HG03196 (cell line): ENCODE measurements around the gene TUBA4B.
"Not testable (repeated sequence)": the region's sequence is repeated elsewhere in the genome, so short reads cannot be mapped to it uniquely, and the experiment has no call there.

Experiments
- ATAC-seq: cut with Tn5 transposase; IDR thresholded peaks from one replicate; pipeline ENCODE4 v1.9.1; 2021; ENCODE audit not compliant: unreplicated experiment

TUBA4B gene

DNA sequence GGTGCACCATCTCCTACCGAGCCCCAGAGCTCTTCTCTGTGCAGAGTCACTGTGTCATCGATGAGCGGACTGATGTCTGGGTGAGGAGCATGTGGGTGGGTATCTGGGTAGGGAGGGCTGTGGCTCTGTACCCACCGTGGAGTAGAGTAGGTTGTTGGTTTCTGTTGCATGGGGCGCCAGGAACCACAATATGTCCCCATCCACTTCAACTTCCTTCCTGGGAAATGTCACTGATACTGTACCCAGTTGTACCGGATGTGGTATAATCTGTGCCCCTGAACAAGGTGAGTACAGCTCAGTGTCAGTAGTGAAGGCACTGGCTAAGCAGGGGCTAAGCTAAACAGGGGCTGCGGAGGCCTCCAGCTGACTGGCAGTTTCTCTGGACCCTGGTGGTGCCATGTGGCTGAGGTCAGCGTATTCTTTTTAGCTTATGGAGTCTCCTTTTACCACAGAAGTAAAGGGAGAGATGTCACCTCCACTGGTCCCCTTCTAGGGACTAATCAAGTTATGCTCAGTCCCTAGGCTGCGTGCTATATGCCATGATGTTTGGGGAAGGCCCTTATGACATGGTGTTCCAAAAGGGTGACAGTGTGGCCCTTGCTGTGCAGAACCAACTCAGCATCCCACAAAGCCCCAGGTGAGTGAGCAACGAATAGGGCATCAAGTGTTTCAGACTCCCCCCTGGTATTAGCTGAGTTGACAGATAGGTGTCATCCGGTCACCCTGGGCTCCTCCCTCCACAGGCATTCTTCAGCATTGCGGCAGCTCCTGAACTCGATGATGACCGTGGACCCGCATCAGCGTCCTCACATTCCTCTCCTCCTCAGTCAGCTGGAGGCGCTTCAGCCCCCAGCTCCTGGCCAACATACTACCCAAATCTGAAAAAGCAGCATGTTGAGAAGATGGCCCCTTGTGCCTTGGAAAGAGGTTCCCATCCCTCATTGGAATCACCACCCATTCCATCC is 5.1 kb upstream of the TUBA4B start:
- ATAC-seq, result no peak

DNA sequence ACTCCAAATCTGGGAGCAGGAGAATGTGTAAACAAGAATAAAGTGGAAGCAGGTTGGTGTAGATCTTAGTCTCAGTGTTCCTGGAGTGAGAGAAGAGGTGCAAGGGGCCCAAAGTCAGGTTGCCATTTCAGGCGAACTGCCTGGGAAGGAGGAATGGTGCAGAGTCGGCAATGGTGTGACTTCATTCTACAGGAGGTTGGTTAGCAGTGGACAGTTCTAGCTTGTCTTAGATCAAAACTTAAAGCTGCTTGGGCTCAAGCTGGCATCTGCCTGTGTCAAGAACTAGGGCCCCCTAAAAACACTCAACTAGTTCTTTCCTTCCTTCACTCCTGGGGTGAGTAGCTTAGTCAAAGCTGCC is 4.2 kb upstream of the TUBA4B start:
- ATAC-seq, result no peak

DNA sequence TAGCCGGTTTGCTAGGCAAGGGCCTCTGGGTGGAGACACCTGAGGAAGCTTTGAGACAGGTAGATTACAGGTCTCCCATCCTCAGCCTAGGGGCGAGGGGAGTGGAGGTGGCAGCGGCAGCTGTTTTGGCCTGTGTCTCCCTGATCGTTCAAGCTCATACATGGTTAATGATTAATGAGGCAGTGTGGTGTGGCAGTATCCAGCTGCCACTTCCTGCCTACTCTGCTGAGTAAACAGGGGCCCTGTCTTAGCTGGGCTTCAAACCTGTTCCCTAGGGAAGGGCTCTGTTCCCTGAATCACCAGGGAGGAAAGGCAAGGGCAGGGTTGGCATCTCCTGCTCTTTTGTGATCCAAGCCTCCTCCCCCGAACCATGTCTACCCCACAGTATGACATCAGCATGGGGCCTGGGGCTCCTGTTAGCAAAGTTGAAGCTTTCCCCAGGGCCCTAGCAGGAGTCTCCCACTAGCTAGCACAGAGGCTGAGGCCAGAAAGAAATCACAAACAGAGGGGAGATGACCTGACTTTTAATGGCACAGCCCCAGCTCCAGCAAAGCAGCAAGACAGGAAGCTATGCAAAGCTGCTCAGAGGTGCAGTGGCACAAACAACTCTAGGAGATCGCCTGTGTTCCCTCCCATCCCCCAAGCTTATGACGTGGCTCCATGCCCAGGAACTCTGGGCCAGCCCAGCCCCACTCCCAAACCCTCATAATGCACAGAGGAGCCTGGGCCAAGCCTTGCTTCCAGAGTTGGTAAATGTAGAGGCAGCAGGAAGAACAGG is 3.7 kb upstream of the TUBA4B start:
- peak; percentile 41 for ATAC-seq

DNA sequence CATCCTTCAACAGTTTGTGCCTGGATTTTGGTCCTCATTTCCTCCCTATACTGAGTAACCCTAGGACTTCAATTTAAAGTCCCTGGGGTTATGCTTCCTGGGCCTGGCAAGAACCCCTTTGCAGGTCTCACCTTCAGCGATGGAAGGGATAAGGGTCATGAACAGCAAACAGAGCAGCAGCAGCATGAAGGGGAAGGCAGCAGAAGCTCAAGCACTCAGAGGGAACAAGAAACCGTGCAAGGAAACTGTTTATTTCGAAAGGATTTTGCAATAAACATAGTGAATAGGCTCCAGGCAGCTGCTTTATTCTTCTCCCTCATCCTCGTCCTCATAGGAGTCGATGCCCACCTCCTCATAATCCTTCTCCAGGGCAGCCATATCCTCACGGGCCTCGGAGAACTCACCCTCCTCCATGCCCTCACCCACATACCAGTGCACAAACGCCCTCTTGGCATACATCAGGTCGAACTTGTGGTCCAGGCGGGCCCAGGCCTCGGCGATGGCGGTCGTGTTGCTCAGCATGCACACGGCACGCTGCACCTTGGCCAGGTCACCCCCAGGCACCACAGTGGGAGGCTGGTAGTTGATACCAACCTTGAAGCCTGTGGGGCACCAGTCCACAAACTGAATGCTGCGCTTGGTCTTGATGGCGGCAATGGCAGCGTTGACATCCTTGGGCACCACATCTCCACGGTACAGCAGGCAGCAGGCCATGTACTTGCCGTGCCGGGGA is 2.8 kb upstream of the TUBA4B start:
- no peak for ATAC-seq

DNA sequence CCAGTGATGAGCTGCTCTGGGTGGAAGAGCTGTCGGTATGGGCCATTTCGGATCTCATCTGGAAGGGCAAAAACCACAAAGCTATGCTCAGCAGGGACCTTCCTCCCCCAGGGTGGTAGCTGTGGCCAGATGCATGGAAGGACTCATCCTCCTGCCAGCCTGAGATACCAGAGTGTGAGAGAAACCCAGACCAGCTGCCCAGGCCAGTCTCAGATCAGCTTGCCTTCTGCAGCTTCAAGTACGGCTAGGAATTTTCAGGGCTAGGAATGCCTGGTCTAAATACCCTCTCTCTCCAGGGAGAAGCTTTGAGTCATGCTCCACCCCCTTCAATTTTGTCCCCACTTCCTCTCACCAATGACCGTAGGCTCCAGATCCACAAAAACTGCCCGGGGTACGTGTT is 1.4 kb upstream of the TUBA4B start:
- no peak for ATAC-seq

DNA sequence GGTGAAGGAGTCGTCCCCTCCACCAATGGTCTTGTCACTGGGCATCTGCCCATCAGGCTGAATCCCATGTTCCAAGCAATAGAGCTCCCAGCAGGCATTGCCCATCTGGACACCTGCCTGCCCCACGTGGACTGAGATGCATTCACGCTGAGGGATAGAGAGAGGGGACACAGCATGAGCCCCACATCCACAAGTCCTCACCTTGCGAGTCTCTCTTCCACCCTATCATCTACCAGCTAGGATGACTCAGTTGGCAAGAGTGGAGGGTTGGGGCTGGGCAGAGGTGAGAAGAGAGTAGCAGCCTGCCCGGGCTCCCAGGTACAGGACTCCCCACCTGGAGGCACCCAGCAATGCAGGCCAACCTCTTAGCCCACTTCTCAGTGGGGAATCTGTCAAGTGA is 959 bp upstream of the TUBA4B start:
- no peak for ATAC-seq

DNA sequence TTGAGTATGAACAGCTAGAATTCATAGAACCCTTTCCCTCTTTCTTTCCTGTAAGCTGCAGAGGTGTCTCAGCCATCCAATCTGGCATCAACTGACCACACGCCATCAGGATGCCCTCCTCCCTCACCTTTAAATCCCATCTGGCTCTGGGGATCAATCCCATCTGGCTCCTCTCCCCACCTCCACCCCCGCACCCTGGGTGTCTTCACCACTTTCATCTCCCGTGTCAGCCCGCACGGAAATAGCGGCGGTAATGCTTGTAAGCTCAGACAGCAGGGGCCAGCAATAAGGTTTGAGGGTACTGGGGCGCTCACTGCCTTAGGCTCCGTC is 508 bp upstream of the TUBA4B start:
- no peak for ATAC-seq

DNA sequence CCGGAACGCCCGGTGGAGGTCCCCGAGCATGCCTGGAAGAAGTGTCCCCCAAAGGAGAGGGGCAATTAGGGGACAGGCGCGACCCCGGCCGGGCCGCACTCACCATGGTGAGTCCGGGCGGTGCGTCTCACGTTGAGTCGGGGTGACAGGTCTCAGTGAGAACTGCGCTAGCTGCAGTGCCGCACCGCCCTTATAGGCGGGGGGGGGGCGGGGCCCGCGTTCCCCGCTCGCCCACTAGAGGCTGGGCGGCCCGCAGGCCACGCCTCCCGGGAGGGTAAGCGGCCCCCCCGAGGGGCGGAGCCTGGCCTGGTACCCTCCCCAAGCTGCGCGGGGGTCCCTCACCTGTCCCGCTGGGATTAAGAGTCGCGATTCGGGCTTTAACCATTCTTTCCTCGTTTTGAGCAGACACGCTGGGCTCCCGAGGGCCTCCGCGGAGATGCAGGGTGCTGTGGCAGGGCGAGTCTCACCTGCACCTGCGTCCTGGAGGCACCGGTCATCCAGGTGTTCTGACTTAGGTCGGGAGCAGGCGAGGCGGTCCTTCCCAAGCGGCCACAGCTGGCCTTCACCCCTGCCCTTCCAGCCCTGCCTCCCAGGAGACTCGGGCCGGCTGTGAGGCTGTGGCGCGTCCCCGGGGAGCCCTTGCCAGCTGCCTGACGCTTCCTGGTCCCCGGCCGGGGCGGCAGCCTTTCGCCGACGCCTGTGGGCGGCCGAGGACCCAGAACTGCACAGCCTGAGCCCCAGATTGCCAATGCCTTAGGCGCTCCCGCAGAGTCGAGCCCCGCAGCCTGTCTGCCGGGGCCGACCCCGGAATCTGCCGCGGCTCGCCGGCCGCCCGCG is 928 bp downstream of the TUBA4B start, which contains the start of gene TUBA4A:
Gene TUBA4A, minus strand, starts transcription at position 166 of the 837 bp plus-strand sequence. Its CDS starts 60 bp downstream, at position 106.
- peak; percentile 36 for ATAC-seq

DNA sequence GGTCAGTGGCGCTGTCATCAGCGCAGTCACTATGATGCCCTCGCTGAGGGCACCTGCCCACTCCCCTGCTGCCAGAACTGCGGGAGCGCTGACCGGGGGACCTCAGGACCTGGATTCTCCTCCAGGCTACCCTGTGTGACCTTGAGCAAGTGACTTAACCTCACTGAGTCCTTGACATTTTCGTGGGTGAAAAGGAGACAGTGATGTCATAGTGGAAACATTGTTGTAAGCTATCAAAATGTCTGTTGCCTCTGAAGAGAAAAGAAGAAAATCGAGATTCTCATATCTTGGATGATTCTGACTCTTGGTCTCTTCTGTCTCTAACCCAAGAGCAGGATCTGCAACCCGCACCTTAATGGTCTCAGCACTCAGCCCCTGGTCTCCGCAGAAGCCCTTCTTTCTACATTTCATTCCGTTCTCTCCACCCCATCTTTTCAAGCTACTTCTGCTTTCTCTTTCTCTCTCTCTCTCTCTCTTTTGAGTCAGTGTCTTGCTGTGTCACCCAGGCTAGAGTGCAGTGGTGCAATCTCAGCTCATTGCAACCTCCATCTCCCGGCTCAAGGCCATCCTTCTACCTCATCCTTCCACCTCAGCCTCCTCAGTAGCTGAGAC is 1.7 kb downstream of the TUBA4B start:
- ATAC-seq, result peak; percentile 17

DNA sequence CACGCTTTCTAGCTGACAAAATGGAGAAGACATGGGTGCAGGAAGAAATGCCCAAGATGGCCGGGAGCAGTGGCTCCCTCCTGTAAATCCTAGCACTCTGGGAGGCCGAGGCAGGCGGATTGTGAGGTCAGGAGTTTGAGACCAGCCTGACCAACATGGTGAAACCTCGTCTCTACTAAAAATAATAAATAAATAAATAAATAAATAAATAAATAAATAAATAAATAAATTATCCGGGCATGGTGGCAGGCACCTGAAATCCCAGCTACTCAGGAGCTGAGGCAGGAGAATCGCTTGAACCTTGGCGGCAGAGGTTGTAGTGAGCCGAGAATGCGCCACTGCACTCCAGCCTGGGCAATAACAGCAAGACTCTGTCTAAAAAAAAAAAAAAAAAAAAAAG is 5.9 kb downstream of the TUBA4B start:
- ATAC-seq, result not testable (repeated sequence)

DNA sequence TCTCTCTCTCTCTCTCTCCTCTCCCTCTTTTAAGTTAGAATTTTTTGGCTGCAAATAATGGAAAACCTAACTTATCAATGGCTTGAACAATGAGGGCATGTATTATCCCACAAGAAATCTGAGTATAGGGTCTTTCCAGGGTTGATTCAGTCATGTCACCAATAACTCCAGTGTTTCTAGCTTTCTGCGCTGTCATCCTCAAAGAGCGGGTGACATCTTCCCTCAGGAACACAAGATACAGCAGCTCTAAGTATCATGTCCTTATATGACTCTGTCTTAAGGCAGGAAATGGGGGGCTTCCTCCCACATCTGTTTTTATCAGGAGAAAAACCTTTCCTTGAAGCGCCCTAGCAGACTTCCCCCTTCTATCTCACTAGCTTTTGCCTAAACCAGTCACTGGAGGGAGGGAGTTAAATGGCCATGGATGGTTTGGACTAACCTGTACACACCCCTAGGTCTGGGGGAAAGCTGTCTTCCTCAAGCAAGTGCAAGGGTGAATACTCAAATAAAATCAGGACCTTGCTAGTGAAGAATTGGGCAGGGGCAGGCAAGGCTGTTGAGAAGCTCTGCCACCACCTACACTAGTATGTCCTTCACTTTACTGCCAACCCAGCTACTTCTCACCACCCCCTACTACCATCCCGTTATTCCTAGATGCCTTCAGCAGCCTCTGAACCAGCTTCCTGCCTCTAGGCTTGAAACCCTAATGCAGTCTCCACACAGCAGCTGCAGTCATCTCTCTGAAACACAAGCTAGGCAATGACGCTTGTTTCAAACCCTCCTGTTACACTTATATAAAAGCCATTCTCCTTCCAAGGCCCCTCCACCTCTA is 8.2 kb downstream of the TUBA4B start:
- no peak for ATAC-seq

DNA sequence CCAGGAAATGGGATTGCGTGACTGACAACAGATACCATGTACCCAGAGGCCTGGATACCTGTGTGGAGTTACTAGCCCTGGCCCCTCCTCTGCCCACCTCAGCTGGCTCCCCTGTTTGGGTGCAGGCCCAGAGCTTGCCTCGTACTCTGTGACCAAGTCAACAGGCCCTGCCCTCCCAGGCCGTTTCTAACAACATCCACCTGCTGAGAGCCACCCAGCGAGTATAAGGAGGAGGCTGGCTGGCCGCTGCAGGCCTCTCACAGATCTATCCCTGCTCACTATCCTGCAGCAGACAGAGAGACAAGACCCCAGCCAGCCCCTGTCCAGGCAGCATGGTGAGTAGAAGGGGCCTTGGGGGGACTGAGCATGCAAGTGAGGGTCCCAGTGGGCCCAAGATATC is 13.2 kb downstream of the TUBA4B start:
- no peak for ATAC-seq

DNA sequence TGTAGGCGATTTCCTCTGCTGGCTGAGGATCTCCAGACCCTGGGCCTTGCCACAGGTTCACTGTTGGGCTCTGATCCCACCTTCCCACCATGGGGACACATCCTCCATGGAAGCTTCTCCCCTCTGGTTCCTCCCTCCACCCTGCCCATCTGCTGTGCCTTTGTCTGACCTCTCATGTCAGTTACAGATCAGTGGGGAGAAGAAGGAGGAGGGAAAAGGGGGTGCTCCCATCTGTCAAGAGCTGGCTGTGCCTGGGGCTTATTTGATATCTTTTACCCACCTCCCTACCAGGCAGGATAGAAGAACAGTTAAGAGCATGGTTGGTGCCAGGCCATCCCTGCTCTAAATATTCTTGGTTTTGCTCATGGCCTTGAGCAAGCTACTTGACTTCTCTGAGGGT is 13.8 kb downstream of the TUBA4B start:
- no peak for ATAC-seq

DNA sequence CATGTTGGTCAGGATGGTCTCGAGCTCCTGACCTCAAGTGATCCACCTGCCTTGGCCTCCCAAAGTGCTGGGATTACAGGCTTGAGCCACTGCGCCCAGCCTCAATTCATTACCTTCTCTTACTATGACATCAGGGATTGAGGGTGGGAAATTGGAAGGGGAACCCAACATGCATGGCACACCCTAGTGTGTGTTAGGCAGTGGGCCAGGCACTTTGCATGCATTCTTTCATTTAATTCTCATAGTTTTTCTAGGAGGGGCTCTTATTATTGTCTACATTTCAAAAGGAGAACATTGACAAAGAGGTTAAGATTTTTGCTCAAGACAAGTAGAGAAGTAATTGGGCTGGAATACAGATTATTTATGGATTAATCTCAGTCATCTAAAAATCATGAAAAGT is 15.3 kb downstream of the TUBA4B start:
- no peak for ATAC-seq

DNA sequence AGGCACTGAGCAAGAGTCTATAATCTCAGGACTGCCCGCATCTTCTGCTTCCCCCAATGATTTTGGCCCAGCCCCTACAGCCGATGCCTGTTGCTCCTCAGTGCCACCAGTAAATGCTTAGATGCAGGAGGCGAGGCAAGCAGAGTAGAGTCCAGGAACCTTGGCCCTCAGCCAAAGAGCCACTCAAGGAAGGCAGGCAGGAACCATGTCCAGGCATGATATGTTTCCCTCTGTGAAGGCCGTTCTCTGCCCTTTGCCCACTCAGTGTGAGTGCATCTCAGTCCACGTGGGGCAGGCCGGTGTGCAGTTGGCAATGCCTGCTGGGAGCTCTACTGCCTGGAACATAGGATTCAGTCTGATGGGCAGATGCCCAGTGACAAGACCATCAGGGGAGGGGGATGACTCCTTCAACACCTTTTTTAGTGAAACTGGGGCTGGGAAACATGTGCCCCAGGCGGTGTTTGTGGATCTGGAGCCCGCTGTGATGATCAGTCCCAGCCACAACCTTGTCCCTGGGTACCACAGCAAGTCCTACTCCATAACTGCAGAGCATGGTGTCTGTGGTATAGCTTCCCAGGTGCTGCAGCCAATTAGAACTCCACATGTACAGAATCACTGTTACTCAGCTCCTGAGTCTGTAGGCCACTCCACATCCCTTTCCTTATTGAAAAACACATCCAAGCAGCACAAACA is 16.5 kb downstream of the TUBA4B start:
- ATAC-seq, result no peak

DNA sequence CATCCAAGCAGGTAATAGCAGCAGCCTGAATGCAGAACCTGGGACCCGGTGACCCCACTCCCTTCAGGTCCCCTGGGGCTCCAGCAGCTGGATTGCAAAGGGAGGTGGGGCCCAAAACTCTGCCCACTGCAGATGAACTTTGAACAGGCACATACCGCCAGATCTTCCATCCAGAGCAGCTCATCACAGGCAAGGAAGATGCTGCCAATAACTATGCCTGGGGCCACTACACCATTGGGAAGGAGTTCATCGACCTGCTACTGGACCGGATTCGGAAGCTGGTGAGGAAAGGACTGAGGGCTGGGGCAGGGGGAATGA is 17.0 kb downstream of the TUBA4B start:
- no peak for ATAC-seq

DNA sequence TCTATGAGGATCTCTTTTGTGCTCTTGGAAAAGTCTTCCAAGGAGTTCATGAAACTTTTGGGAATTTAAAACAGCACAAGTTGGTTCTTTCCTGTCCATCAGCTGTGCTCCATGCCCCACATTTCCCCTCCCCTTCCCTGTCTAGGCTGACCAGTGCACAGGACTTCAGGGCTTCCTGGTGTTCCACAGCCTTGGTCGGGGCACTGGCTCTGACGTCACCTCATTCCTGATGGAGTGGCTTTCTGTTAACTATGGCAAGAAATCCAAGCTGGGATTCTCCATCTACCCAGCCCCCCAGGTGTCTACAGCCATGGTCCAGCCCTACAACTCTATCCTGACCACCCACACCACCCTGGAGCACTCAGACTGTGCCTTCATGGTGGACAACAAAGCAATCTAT is 18.0 kb downstream of the TUBA4B start:
- no peak for ATAC-seq

DNA sequence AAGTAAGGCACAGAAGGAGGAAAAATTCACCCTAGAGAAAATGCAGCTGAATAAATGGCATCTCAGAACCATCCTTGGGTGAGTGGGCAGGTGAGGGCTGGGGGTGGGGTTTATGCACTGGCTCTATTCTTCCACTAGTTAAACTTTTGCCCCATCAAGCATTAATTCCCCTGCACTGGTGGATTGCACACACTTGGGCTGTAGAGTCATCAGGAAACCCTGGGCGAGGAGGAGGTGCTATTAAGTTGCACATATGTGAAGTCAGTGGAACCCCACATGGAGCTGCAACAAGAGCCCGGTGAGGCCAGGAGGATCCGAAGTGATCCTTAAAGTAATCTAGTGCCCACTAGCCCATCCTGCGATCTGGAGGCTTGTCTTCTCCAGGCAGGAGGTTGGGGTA is 19.3 kb downstream of the TUBA4B start:
- ATAC-seq, result no peak

DNA sequence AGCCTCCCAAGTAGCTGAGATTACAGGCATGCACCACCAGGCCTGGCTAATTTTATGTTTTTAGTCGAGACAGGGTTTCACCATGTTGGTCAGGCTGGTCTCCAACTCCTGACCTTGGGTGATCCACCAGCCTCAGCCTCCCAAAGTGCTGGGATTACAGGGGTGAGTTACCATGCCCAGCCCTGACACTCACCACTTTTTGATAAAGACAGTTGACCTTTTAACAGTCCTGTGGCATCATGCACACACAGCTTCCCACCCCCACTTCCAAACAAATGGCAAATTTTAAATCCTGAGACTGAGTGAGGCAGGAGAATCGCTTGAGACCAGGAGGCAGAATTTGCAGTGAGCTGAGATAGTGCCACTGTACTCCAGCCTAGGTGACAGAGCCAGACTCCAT is 20.0 kb downstream of the TUBA4B start:
- ATAC-seq, result no peak
